Measurements from ENCODE around the gene UAP1L1. TPM values are rescaled to one million over a fixed set of nuclear protein-coding genes. Genes with fewer than 3 reads are reported as not detected.

Gene UAP1L1
- total and polyA plus RNA-seq, 2 of the 8 experiments (the other 6 are each of a cell fraction or from before 2014, with no cell fraction given), result 2.0 to 5.4 TPM

- TF ChIP-seq GTF2F1 (IDR thresholded peaks at IDR 0.05; ENCODE audit: borderline replicate concordance, low read depth, low read length) (no peak), YY1 (IDR thresholded peaks at IDR 0.05; ENCODE audit: low read depth, low read length) (no peak), PHF8 (conservative IDR thresholded peaks at IDR 0.05; ENCODE audit: low read depth, low read length) (no peak), ASH2L (IDR thresholded peaks at IDR 0.05; ENCODE audit: low read length) (no peak), KDM4A (IDR thresholded peaks at IDR 0.05; ENCODE audit: low read depth, low read length, severe bottlenecking) (no peak), GABPA (IDR thresholded peaks at IDR 0.05; ENCODE audit: borderline replicate concordance, insufficient read depth, low read length) (no peak)
These were observed 43.1 kb upstream of the UAP1L1 start (continued) for GRCh38 chr9:137034039-137034708.
